Measurements from ENCODE around the gene AHNAK2. TPM values are rescaled to one million over a fixed set of nuclear protein-coding genes. Genes with fewer than 3 reads are reported as not detected.

Gene AHNAK2
- total RNA-seq, 1 donor from 2014 or later = 2.0 TPM

DNA sequence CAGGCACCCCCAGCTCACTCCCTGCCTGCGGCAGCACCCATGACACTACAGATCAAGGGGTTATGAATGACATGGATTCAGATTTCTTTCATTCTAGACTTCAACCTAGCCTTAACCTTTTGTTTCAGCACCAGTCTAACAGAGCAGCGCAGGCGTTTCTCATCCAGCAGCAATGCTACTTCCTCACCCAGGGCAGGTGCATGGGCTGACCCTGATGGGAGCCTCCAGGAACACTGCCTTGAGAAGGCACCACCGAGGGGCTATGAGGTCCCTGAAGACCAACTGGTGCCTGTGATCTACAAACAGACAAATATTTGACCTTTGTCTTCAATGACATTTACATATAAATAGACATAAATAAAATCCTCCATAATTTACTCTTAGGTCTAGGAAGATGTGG is 31.9 kb upstream of the AHNAK2 start:
- H3K36me3 Mint-ChIP-seq = no peaks in the 10 kb centered on the region
- TF ChIP-seq, protein P1, sequence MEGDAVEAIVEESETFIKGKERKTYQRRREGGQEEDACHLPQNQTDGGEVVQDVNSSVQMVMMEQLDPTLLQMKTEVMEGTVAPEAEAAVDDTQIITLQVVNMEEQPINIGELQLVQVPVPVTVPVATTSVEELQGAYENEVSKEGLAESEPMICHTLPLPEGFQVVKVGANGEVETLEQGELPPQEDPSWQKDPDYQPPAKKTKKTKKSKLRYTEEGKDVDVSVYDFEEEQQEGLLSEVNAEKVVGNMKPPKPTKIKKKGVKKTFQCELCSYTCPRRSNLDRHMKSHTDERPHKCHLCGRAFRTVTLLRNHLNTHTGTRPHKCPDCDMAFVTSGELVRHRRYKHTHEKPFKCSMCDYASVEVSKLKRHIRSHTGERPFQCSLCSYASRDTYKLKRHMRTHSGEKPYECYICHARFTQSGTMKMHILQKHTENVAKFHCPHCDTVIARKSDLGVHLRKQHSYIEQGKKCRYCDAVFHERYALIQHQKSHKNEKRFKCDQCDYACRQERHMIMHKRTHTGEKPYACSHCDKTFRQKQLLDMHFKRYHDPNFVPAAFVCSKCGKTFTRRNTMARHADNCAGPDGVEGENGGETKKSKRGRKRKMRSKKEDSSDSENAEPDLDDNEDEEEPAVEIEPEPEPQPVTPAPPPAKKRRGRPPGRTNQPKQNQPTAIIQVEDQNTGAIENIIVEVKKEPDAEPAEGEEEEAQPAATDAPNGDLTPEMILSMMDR (conservative IDR thresholded peaks at IDR 0.05) = no peak
- H3K27me3 Mint-ChIP-seq = no peaks in the 10 kb centered on the region
- no peak overlapping the region for H3K27ac Mint-ChIP-seq
- H3K4me3 Mint-ChIP-seq = no peak overlapping the region
- H3K9me3 Mint-ChIP-seq = no peaks in the 10 kb centered on the region
- no peak for DNase-seq (ENCODE audit: extremely low spot score, unreplicated experiment)
- peaks cover 26% of the 10 kb centered on the region for H3K4me1 Mint-ChIP-seq (ENCODE audit: unreplicated experiment)

DNA sequence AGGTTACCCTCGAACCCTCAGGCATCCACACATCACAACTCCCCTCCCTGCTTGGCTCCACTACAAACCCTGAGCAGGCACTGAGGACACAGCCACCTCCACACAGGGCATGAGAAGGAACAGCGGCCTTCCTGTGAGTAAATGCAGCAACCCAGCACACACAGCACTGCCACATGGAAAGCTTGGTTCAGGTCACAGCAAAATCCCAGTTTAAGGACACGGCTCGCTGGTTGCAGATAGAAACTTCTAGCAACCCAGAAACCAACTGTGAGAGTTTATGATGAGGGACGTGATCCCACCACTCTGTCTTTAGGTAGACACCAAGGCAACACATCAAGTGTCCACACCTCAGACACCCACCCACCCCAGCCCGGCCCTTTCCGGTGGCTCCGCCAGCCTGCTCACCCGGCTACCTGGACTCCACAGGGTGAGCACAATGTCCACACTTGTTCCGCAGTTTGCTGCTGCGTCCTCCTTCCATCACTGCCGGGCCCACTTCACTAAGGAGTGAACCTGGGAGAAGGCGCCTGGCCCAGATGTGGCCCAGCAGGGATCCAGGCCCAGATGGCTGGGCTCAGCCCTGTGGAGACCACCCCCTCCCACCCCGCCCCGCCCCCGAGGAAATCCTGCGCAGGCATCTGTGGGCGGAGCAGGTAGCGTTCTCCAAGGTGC is 29.6 kb upstream of the AHNAK2 start:
- Mint-ChIP-seq H3K4me3 (no peak overlapping the region), H3K27ac (no peak overlapping the region), H3K27me3 (no peaks in the 10 kb centered on the region), H3K9me3 (no peaks in the 10 kb centered on the region), H3K4me1 (ENCODE audit: unreplicated experiment) (peaks cover 6% of the 10 kb centered on the region), H3K36me3 (no peaks in the 10 kb centered on the region)
- DNase-seq (ENCODE audit: extremely low spot score, unreplicated experiment) = no peak
- TF ChIP-seq, protein P1 (conservative IDR thresholded peaks at IDR 0.05) = no peak

DNA sequence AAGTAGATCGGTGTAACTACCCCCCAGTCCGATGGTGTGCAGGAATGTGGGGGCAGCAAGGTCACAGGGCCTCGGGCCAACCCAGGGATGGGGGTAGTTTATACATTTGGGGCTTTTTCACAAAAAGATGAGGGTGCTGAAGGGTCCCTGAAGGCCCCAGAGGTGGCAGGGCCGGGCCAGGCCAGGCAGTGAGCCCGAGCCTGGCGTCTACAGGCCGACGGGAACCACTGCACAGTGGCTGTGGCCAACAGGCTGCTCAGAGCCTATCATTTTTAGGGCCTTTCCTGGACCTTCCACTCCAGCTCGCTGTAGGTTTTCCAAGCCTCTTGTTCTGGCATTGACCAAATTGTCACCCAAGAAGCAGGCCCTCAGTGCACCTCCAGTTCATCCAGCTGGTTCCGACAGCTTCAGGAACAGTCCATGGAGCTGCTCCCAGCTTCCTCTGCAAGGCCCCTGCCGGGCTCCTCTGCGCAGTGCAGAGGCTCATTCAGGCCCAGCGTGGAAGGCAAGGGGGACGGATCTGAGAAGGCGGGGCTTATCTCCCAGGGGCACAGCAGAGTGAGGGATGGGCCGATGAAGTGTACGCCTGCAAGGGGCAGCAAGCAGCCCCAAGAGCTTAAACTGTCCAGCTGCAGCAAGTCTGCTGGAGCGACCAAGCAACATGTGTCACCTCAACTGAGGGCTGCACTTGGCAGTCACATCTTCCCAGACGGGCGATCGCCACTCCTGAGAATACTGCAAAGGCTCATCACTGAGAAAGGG is 28.8 kb upstream of the AHNAK2 start:
- TF ChIP-seq, protein P1 (conservative IDR thresholded peaks at IDR 0.05) = no peak
- Mint-ChIP-seq H3K27ac (no peak overlapping the region), H3K4me1 (ENCODE audit: unreplicated experiment) (peaks cover 3% of the 10 kb centered on the region), H3K27me3 (no peaks in the 10 kb centered on the region), H3K36me3 (no peaks in the 10 kb centered on the region), H3K9me3 (no peaks in the 10 kb centered on the region), H3K4me3 (no peak overlapping the region)
- DNase-seq (ENCODE audit: extremely low spot score, unreplicated experiment) = no peak

- Mint-ChIP-seq H3K27ac (no peak overlapping the region), H3K4me3 (no peak overlapping the region), H3K9me3 (no peaks in the 10 kb centered on the region), H3K4me1 (ENCODE audit: unreplicated experiment) (no peaks in the 10 kb centered on the region), H3K27me3 (no peaks in the 10 kb centered on the region), H3K36me3 (no peaks in the 10 kb centered on the region)
- TF ChIP-seq, protein P1 (conservative IDR thresholded peaks at IDR 0.05) = no peak
- DNase-seq (ENCODE audit: extremely low spot score, unreplicated experiment) = no peak
Measured at GRCh38 chr14:105005929-105006830, 28.0 kb upstream of the AHNAK2 start.

- Mint-ChIP-seq H3K9me3 (no peaks in the 10 kb centered on the region), H3K27me3 (no peaks in the 10 kb centered on the region), H3K36me3 (no peaks in the 10 kb centered on the region), H3K4me1 (ENCODE audit: unreplicated experiment) (no peaks in the 10 kb centered on the region), H3K4me3 (no peak overlapping the region), H3K27ac (no peak overlapping the region)
- DNase-seq (ENCODE audit: extremely low spot score, unreplicated experiment) = no peak
- TF ChIP-seq, protein P1 (conservative IDR thresholded peaks at IDR 0.05) = no peak
Measured at GRCh38 chr14:105005329-105005928, 27.3 kb upstream of the AHNAK2 start.
